Skeletal muscle tissue (tissue), 4 donors: ENCODE data around the gene FRAS1. TPM values are rescaled to one million over a fixed set of nuclear protein-coding genes. Genes with fewer than 3 reads are reported as not detected.
"Not testable (repeated sequence)": the region's sequence is repeated elsewhere in the genome, so short reads cannot be mapped to it uniquely, and the experiment has no call there.

Experiments used
- H3K27ac ChIP-seq: one replicate; pipeline ENCODE4 v1.7.0; 2013; ENCODE audit warnings: mild to moderate bottlenecking, low read depth, low read length, inconsistent platforms
- H3K27me3 ChIP-seq, 3 donors: one replicate each; pipeline ENCODE4 v1.7.0; 2013; ENCODE audit warnings: low read length in 3 of 3; ENCODE audit not compliant: control insufficient read depth in 3 of 3, insufficient read depth in 3 of 3
- H3K36me3 ChIP-seq, 3 donors: one replicate each; pipeline ENCODE4 v1.7.0; 2013; ENCODE audit warnings: low read length in 3 of 3; ENCODE audit not compliant: control insufficient read depth in 3 of 3, insufficient read depth in 3 of 3
- H3K4me1 ChIP-seq, 3 donors: one replicate each; pipeline ENCODE4 v1.7.0; 2013; ENCODE audit warnings: low read length in 3 of 3, mild to moderate bottlenecking in 3 of 3; ENCODE audit not compliant: control insufficient read depth in 3 of 3, insufficient read depth in 3 of 3
- H3K4me3 ChIP-seq, 3 donors: one replicate each; pipeline ENCODE4 v1.7.0; 2013; ENCODE audit warnings: low read length in 3 of 3
- H3K9ac ChIP-seq, 3 donors: one replicate each; pipeline ENCODE4 v1.7.0; 2013; ENCODE audit warnings: low read length in 3 of 3, mild to moderate bottlenecking in 3 of 3, moderate library complexity in 2 of 3, low read depth in 1 of 3
- H3K9me3 ChIP-seq, 3 donors: one replicate each; pipeline ENCODE4 v1.7.0; 2013; ENCODE audit warnings: low read length in 3 of 3; ENCODE audit not compliant: control insufficient read depth in 3 of 3
- total RNA-seq: library from RNA; depleted of rRNA; stranded (reverse); fragments of >200 nt; gene quantifications from one replicate; pipeline ENCODE4 v1.2.3, GENCODE V29; 2014
- donor health status: Osteomylitis.

FRAS1 gene
- total RNA-seq, 1 donor from 2014 or later: 15.1 TPM

DNA sequence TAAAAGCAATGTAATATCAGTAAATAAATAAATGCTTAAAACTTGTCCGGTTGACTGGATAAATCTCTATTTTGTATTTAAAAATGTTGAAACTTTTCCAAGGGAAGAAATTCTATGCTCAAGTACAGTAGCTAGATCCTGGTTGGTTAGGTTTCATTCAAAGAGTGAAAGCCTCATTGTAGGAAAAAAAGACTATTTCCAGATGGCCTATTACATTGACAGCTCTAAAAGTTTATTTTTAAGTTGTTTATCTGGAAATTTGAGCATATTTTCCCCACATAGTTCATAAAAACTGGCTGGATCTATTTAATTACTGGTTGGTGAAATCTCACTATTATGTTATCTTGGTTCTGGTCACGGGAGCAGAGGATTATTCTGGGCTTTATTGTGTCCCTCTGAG lies 38.0 kb downstream of the FRAS1 start:
- no peak overlapping the region for H3K4me3 ChIP-seq
- H3K36me3 ChIP-seq: no peaks in the 10 kb centered on the region
- H3K4me1 ChIP-seq: peaks cover 0 to 3% (median 0%) of the 10 kb centered on the region in 3 donors
- H3K9ac ChIP-seq: no peak overlapping the region
- no peak overlapping the region for H3K27ac ChIP-seq
- H3K9me3 ChIP-seq: no peaks in the 10 kb centered on the region
- H3K27me3 ChIP-seq: no peaks in the 10 kb centered on the region

DNA sequence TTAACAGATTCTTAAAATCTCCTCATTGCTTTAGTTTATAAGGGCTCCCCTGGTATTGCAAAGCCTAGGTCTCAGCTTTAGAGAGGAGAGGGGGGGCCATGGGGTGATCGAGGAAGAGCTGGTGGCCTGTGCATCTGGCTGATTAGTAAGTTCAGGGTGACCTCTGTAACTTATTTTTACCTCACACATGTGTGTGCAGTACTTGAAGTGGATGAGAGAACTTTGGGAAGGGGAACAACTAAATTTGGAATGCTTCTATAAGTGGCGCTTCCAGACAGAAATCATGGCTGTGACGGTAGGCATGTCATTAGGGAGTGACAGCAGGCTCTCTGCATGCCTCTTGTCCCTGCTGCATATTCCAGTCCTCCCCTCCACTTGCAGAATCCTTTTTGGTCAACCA lies 41.9 kb downstream of the FRAS1 start:
- Histone ChIP-seq H3K27ac (no peak overlapping the region), H3K36me3 (no peaks in the 10 kb centered on the region), H3K4me1 (peaks cover 0 to 3% (median 0%) of the 10 kb centered on the region in 3 donors), H3K4me3 (no peak overlapping the region), H3K9ac (no peak overlapping the region), H3K27me3 (no peaks in the 10 kb centered on the region), H3K9me3 (no peaks in the 10 kb centered on the region)

DNA sequence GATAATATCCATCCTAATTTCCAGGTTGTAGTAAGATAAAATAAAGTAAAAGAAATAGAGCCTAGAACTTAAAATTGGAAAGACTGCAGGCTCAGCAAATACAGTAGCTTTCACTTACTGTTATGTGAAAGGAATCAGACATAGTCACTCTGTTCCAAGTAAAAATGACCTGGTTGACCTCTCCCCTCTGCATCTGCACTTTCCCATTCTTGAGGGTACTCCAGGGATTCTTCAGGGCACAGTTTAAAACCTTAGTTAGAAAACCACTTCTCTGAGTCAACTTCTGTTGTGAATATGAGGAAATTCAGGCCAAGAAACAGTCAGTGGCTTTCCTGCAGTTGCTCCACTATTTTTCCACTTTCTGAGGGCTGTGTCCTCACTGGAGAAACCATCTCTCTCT lies 42.9 kb downstream of the FRAS1 start:
- H3K9me3 ChIP-seq: no peaks in the 10 kb centered on the region

DNA sequence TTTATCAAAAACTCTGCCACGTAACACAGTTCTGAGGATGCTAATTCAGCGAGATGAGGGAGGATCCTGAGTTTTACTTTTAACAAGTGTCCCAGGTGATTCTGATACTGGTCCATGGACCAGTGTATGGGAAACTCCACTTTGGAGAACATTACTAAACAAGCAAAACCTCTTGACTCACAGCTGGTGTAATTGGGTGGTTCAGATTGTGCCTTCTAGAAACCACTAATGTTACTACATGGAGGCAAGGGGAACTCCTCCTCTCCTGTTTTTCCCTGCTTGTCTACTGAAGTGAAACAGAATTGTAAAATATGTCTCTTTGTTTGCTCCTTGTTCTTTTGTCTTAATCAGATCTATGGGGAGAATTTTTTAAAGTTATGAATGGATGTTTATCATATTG lies 62.6 kb downstream of the FRAS1 start:
- no peak overlapping the region for H3K9ac ChIP-seq
- H3K4me1 ChIP-seq: peaks cover 9 to 13% (median 12%) of the 10 kb centered on the region in 3 donors
- no peaks in the 10 kb centered on the region for H3K36me3 ChIP-seq
- H3K4me3 ChIP-seq: no peak overlapping the region
- H3K27me3 ChIP-seq: no peaks in the 10 kb centered on the region
- H3K27ac ChIP-seq: no peak overlapping the region
- H3K9me3 ChIP-seq: no peaks in the 10 kb centered on the region

More for the DNA sequence above, 42.9 kb downstream of the FRAS1 start:
- Histone ChIP-seq H3K4me3 (no peak overlapping the region), H3K4me1 (peaks cover 0 to 3% (median 0%) of the 10 kb centered on the region in 3 donors), H3K27me3 (no peaks in the 10 kb centered on the region), H3K27ac (no peak overlapping the region), H3K36me3 (no peaks in the 10 kb centered on the region), H3K9ac (no peak overlapping the region)

DNA sequence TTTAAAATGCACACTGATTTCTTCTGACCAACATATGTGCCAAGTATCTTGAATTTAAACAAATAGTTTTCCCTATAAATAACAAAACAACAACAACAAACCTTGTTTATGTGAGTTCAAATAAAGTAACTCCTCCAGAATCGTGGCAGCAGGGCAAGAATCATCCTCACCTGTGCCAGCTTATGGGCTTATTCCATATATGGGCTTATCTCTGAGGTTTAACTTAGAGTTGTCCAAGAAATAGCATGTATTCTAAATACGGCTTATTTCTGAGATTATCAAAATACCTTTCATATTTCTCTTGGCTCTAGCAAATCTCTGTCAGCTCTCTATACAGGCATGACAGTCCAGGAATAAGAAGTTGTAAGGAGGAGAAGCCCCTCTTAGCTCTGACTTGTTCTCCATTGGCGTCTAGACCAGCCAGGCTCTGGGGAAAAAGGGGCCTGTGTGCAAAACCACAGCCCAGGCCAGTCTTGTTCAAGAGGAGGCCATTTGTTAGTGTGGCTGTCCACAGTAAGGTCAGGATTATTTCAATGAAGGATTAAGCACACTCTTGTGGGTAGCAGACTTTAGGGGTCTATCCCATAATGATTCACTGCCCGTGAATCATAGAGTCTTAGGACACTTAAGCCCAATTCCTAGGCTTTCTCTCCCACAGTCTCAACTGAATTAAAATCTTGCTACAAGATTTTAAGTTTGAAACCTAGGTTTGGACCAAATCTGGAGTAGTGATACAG lies 63.2 kb downstream of the FRAS1 start:
- no peaks in the 10 kb centered on the region for H3K36me3 ChIP-seq
- peak overlapping the region; percentile 64 for H3K27ac ChIP-seq
- H3K27me3 ChIP-seq: no peaks in the 10 kb centered on the region
- H3K4me1 ChIP-seq: peaks cover 9 to 13% (median 12%) of the 10 kb centered on the region in 3 donors
- no peak overlapping the region for H3K9ac ChIP-seq
- H3K9me3 ChIP-seq: no peaks in the 10 kb centered on the region
- no peak overlapping the region for H3K4me3 ChIP-seq

DNA sequence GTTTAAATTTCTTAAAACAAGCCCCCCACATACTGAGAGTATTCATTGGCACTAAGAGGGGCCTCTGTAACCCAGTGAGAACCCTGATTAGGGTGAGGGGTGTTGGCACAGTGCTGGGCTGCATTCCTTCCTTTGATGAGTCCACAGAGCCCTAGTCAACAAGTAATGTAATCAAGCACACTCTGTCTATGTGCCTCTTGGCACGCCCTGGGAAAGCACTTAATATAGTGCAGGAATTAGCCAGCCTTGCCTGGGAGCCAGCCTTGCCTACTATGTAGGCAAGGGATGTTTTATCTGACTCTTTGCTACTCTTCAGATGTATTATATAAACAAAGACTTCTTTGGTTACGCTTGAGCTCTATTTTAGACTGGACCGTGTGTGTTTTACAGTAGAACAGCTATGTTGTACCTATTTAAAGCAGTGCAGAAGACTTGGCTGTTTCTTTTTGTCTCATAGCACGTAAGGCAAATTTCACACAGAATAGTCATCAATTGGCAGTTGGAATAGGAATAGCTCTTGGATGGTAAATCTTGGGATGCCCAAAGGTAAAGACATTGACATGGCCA lies 64.3 kb downstream of the FRAS1 start:
- no peaks in the 10 kb centered on the region for H3K36me3 ChIP-seq
- no peak overlapping the region for H3K9ac ChIP-seq
- peak overlapping the region; percentile 64 for H3K27ac ChIP-seq

DNA sequence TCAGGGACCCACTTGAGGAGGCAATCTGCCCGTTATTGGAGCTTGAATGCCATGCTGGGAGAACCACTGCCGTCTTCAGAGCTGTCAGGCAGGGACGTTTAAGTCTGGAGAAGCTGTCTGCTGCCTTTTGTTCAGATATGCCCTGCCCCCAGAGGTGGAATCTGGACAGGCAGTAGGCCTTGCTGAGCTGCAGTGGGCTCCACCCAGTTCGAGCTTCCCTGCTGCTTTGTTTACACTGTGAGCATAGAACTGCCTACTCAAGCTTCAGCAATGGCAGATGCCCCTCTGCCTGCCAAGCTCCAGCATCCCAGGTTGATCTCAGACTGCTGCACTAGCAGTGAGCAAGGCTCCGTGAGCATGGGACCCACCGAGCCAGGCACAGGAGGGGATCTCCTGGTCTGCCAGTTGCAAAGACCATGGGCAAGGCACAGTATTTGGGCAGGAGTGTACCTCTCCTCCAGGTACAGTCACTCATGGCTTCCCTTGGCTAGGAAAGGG lies 68.8 kb downstream of the FRAS1 start:
- H3K27me3 ChIP-seq, H3K27ac ChIP-seq, H3K4me1 ChIP-seq, H3K9me3 ChIP-seq, H3K4me3 ChIP-seq, H3K9ac ChIP-seq, H3K36me3 ChIP-seq: not testable (repeated sequence)

More for the DNA sequence above, 64.3 kb downstream of the FRAS1 start:
- H3K9me3 ChIP-seq: no peaks in the 10 kb centered on the region
- H3K27me3 ChIP-seq: no peaks in the 10 kb centered on the region
- H3K4me1 ChIP-seq: peaks cover 9 to 13% (median 12%) of the 10 kb centered on the region in 3 donors
- no peak overlapping the region for H3K4me3 ChIP-seq

DNA sequence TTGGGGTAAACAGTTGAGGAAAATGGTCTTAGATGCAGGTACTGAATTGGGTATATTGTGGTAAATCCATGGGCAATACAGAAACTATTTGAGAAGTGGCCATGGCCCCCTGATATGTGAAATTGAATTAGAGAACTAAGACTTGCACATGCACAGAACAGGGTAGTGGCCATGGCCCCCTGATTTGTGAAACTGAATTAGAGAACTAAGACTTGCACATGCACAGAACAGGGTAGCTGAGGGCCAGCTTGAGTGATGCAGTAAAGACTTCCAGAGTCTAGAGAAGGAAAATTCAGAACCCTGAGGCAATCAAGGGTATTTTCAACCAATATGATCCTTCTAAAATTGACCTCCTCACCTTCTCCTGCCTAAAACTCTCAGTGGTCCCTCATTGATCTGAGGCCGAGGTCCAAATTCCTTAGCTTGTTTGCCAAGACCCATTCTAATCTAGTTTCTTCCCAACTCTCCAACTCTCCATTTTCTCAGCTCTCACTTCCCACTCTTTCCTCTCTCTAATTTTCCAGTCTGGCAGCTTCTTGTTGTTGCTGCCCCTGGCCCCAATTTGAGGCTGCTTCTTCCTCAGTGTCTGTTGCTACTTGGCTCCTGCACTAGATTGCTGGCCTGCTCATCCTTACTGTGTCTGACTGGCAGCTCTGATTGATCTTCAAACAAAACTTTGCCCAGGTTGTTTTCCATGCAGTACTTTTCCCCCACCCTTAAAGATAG lies 72.4 kb downstream of the FRAS1 start:
- Histone ChIP-seq H3K4me1 (peaks cover 0 to 5% (median 0%) of the 10 kb centered on the region in 3 donors), H3K27me3 (no peaks in the 10 kb centered on the region), H3K9ac (no peak overlapping the region), H3K4me3 (no peak overlapping the region), H3K36me3 (no peaks in the 10 kb centered on the region), H3K9me3 (no peaks in the 10 kb centered on the region), H3K27ac (no peak overlapping the region)

DNA sequence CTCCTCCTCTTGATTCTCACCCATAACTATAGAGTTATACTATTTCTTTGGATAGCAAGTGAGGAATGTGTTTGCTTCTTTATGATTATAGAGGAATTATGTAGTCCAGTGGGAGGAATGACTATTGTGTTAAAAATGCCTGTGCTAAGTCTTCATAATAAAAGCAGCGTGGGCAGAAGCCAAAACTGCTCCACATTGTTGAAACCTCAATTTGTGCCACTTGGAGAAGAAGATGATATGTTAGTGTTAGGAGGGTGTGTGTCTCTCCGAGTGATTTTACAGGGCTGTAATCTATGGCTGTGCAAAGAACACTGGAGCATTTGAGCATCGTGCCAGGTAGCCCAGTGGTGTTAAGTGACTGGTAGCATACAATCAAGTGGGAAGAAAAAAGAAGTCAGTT lies 74.3 kb downstream of the FRAS1 start:
- Histone ChIP-seq H3K4me1 (peaks cover 5 to 16% (median 6%) of the 10 kb centered on the region in 3 donors), H3K36me3 (no peaks in the 10 kb centered on the region), H3K9ac (no peak overlapping the region), H3K27ac (no peak overlapping the region), H3K27me3 (no peaks in the 10 kb centered on the region), H3K9me3 (no peaks in the 10 kb centered on the region), H3K4me3 (no peak overlapping the region)
